Parathyroid adenoma (tissue), 2 donors: ENCODE results near the gene FNDC3B.

Experiments
- H2AFZ ChIP-seq: fragments of 300-600 bp; sonication (generic); one replicate; pipeline ENCODE4 v1.7.0; 2017; ENCODE audit warnings: antibody characterized with exemption, mild to moderate bottlenecking
- H3K27ac ChIP-seq: fragments of 300-600 bp; sonication (generic); one replicate; pipeline ENCODE4 v1.7.0; 2017
- H3K27me3 ChIP-seq: fragments of 300-600 bp; sonication (generic); one replicate; pipeline ENCODE4 v1.7.0; 2017; ENCODE audit warnings: low read length; ENCODE audit not compliant: control insufficient read depth, insufficient read depth
- H3K36me3 ChIP-seq: fragments of 300-600 bp; sonication (generic); one replicate; pipeline ENCODE4 v1.7.0; 2017; ENCODE audit warnings: low read length; ENCODE audit not compliant: control insufficient read depth, insufficient read depth
- H3K4me1 ChIP-seq: fragments of 300-600 bp; sonication (generic); one replicate; pipeline ENCODE4 v1.7.0; 2017; ENCODE audit warnings: control low read depth
- H3K4me2 ChIP-seq: fragments of 300-600 bp; sonication (generic); one replicate; pipeline ENCODE4 v1.7.0; 2017; ENCODE audit warnings: low read length
- H3K4me3 ChIP-seq: fragments of 300-600 bp; sonication (generic); one replicate; pipeline ENCODE4 v1.7.0; 2017; ENCODE audit warnings: low read depth, low read length
- H3K79me2 ChIP-seq: fragments of 300-600 bp; sonication (generic); one replicate; pipeline ENCODE4 v1.7.0; 2017; ENCODE audit warnings: control low read depth
- H3K9ac ChIP-seq: fragments of 300-600 bp; sonication (generic); one replicate; pipeline ENCODE4 v1.7.0; 2017; ENCODE audit warnings: mild to moderate bottlenecking
- H3K9me3 ChIP-seq: fragments of 300-600 bp; sonication (generic); one replicate; pipeline ENCODE4 v1.7.0; 2017; ENCODE audit warnings: low read length; ENCODE audit not compliant: control insufficient read depth
- TF ChIP-seq, protein P1 (sequence below): fragments of 300-600 bp; sonication (generic); IDR thresholded peaks from one replicate; pipeline ENCODE4 v1.7.0; 2017; ENCODE audit warnings: antibody characterized with exemption, mild to moderate bottlenecking
- donor health status: primary hyperparathyroidism.

The FNDC3B gene

DNA sequence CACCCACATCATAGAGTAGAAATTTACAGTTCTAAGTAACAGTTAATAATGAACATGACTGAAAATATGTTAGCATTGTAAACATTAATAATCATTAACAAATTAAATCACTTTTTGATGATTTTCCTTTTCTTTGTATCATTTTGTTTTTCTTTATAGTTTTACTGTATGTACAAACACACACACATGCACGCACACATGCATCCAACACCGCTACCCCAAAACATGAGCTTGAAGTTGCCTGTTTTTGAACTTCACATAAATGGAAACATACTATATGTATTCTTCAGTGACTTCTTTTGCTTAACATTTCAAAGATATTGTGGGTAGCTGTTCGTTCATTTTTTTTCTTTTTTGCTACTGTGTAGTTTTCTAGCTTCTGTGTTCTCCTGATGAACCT is 123.9 kb downstream of the FNDC3B start:
- Histone ChIP-seq H3K9ac (no peak overlapping the region), H3K9me3 (no peaks in the 10 kb centered on the region), H3K4me3 (no peak overlapping the region), H3K36me3 (no peaks in the 10 kb centered on the region), H3K27me3 (no peaks in the 10 kb centered on the region), H3K27ac (no peak overlapping the region), H3K4me2 (no peak overlapping the region), H3K4me1 (no peaks in the 10 kb centered on the region), H3K79me2 (peaks cover 28% of the 10 kb centered on the region), H2AFZ (no peak overlapping the region)
- TF ChIP-seq, protein P1, sequence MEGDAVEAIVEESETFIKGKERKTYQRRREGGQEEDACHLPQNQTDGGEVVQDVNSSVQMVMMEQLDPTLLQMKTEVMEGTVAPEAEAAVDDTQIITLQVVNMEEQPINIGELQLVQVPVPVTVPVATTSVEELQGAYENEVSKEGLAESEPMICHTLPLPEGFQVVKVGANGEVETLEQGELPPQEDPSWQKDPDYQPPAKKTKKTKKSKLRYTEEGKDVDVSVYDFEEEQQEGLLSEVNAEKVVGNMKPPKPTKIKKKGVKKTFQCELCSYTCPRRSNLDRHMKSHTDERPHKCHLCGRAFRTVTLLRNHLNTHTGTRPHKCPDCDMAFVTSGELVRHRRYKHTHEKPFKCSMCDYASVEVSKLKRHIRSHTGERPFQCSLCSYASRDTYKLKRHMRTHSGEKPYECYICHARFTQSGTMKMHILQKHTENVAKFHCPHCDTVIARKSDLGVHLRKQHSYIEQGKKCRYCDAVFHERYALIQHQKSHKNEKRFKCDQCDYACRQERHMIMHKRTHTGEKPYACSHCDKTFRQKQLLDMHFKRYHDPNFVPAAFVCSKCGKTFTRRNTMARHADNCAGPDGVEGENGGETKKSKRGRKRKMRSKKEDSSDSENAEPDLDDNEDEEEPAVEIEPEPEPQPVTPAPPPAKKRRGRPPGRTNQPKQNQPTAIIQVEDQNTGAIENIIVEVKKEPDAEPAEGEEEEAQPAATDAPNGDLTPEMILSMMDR, result no peak

DNA sequence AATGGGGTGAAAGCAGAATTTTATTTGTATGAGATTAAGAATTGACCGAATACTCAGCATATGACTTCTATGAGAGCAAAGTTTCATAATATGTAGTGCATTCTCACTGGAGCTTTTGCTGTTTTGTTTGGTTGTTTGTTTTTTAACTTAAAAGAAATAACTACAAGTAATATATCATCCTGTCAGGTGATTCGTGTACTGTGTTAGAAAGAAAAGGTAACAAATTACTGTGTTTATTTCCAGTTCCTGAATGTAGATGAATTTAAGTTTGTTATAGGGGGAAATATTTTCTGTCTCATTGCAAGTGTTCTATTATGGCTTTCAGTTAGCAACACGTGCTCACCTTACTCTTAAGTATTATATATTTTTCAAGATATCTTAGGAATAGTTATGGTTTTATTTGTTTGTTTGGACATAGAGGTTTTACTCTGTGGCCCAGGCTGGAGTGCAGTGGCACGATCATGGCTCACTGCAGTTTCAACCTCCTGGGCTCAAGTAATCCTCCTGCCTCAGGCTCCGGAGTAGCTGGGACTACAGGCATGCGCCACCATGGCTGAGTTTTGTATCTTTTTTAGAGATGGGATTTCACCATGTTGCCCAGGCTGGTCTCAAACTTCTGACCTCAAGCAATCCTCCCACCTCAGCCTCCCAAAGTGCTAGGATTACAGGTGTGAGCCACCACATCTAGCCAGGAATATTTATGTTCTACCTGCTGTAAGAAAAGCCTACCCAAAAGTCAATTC is 125.4 kb downstream of the FNDC3B start:
- Histone ChIP-seq H3K79me2 (peaks cover 23% of the 10 kb centered on the region), H3K27ac (no peak overlapping the region), H3K4me3 (no peak overlapping the region), H3K27me3 (no peaks in the 10 kb centered on the region), H3K9ac (no peak overlapping the region), H2AFZ (no peak overlapping the region), H3K4me1 (no peaks in the 10 kb centered on the region), H3K4me2 (no peak overlapping the region), H3K36me3 (no peaks in the 10 kb centered on the region), H3K9me3 (no peaks in the 10 kb centered on the region)
- TF ChIP-seq, protein P1, result no peak

DNA sequence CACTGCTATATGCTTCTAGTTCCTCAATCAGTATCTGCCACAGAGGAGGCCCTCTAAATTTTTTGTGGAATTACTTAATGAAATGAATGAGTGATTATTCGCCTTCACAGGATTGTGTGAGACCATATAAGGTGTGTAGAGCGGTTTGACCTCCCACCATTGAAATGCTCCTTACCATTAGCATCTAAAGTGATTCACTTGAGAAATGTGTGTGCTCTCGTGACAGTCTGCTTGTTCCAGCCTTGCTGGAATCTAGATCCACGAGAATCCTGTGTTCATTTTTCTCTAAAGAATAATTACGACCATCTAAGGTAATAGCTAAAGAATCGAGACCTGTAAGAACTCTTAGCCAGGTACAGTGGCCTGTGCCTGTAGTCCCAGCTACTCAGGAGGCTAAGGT is 126.9 kb downstream of the FNDC3B start:
- no peak overlapping the region for H3K27ac ChIP-seq
- H3K36me3 ChIP-seq, result no peaks in the 10 kb centered on the region
- H3K4me2 ChIP-seq, result no peak overlapping the region
- no peaks in the 10 kb centered on the region for H3K9me3 ChIP-seq
- H3K27me3 ChIP-seq, result no peaks in the 10 kb centered on the region
- no peak overlapping the region for H3K4me3 ChIP-seq
- TF ChIP-seq, protein P1, result no peak
- peaks cover 23% of the 10 kb centered on the region for H3K79me2 ChIP-seq
- H2AFZ ChIP-seq, result no peak overlapping the region
- H3K4me1 ChIP-seq, result no peaks in the 10 kb centered on the region
- H3K9ac ChIP-seq, result no peak overlapping the region

DNA sequence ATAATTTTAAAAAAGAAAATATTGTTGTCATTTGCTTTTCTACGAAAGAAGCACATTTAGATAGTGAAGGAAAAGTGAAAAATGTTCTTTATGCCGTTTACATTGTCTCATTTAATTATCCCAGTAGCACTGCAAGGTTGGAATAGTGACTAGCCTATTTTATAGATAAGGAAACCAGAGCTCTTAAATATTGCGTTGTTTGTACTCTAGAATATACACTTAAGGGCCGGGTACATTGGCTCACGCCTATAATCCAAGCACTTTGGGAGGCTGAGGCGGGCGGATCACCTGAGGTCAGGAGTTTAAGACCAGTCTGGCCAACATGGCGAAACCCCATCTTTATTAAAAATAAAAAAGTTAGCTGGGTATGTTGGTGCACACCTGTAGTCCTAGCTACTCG is 127.5 kb downstream of the FNDC3B start:
- no peaks in the 10 kb centered on the region for H3K9me3 ChIP-seq
- H3K4me1 ChIP-seq, result no peaks in the 10 kb centered on the region
- no peak overlapping the region for H3K27ac ChIP-seq
- no peak overlapping the region for H2AFZ ChIP-seq
- H3K79me2 ChIP-seq, result peaks cover 23% of the 10 kb centered on the region
- no peaks in the 10 kb centered on the region for H3K36me3 ChIP-seq
- no peak overlapping the region for H3K9ac ChIP-seq
- H3K27me3 ChIP-seq, result no peaks in the 10 kb centered on the region
- H3K4me2 ChIP-seq, result no peak overlapping the region
- TF ChIP-seq, protein P1, result no peak
- no peak overlapping the region for H3K4me3 ChIP-seq
